Stimulated activated CD4-positive, alpha-beta T cell treated with anti-CD3 and anti-CD28 coated beads, Interleukin-1b, Interleukin-23, amount 100 ng/mL, for 4 hours (primary cell): ENCODE measurements around the gene UGGT1.

Experiments used
- DNase-seq, 2 donors: peaks; one replicate each; pipeline ENCODE4 v3.0.0-alpha.2; 2020; ENCODE audit warnings: low read depth in 2 of 2

The UGGT1 gene

GRCh38 chr2:128105072-128105471 is 14.1 kb downstream of the UGGT1 start:
- DNase-seq, result no peak

GRCh38 chr2:128108166-128108565 is 17.2 kb downstream of the UGGT1 start:
- DNase-seq, result no peak

- no peak for DNase-seq
Observed at GRCh38 chr2:128109243-128109642, 18.2 kb downstream of the UGGT1 start.

- DNase-seq, result no peak
Observed at GRCh38 chr2:128115921-128116623, 25.1 kb downstream of the UGGT1 start.

- DNase-seq, result no peak
Observed at GRCh38 chr2:128134573-128134972, 43.6 kb downstream of the UGGT1 start.

- no peak for DNase-seq
Observed at GRCh38 chr2:128137094-128137616, 46.2 kb downstream of the UGGT1 start.

DNA sequence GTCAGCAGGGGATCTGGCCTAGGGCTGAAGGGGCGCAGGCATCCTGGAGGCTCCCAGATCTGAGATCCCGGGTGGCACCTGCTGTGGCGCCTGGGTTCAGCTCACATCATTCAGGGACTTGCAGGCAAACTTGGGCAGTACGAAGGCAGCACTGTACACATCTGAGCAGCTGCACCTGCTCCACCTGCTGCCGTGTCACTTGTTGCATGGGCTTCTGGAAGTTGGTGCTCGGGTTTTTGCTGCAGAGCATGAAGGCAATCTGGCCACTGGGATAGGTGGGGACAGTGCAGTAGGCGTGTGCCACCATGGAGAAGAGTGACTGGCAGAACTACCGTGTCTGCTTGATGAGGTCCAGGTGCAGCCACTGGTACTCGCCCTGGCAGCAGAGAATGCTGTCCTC is 48.6 kb downstream of the UGGT1 start:
- DNase-seq, result no peak

DNA sequence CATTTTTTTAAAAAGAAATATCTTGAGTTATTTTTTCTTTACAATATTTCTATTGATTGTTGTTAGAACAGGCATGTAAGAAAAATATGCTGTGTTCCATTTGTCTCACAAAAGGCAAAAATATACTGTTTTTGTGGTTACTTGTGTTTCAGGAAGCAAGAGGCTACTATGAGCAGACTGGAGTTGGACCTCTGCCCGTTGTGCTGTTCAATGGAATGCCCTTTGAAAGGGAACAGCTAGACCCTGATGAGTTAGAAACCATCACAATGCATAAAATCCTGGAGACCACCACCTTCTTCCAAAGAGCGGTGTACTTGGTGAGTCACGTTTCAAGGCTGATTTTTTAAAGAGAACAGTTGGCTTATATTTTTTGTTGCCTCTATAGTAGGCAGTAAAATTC is 54.7 kb downstream of the UGGT1 start:
- no peak for DNase-seq

DNA sequence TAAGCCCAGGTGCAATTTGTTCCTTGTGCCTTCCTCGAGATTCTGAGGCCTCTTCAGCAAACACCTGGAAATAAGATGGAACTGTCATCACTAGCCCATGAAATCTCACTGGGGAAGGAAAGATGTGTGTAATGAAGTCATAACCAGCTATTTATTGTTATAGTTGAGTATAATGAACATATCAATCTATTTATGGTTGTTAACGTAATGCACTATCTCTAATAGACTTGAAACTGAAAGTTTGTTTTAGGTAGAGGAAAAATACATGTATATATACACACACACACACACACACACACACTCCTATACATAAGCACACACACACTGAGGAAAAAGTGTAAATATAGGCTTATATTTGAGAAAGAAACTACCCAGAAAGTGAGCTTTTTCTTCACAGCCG is 62.8 kb downstream of the UGGT1 start:
- DNase-seq, result no peak

GRCh38 chr2:128154225-128154624 is 63.2 kb downstream of the UGGT1 start:
- no peak for DNase-seq

DNA sequence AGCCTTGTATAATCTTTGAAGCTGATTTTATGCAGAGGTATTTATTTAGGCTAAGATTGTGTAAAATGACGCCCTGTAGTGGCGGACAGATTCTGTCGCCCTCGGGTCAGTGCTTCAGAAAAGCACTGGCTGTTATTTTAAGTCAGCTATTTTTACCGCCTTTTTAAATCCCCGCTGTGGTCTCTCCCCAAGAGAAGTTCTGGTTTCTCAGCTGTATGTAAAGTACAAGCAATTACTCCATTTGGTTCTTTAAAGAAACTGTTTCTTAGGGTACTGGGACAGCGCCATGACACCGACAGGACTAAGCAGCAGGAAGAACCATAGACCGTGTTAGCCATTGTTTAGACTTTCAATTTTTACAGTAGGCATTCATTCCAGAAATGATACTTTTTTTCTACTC is 65.0 kb downstream of the UGGT1 start:
- DNase-seq, result no peak

DNA sequence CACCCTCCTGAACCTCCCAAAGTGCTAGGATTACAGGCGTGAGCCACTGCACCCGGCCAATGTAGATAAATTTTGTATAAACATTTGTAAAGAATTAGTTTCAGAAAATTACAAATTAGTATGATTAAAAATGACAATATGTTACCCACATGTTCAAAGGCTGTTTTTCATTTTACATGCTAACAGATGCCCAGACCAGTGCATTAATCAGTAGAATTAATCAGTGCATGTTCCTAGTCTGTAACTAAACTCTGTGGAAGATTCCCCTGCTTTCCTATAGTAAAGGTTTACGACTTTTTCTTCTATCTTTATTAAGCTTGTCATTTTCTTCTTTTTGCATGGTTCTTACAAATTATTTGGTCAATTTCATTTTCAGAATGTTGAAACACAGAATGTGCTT is 65.8 kb downstream of the UGGT1 start:
- no peak for DNase-seq

GRCh38 chr2:128157644-128158043 is 66.6 kb downstream of the UGGT1 start:
- DNase-seq, result no peak

DNA sequence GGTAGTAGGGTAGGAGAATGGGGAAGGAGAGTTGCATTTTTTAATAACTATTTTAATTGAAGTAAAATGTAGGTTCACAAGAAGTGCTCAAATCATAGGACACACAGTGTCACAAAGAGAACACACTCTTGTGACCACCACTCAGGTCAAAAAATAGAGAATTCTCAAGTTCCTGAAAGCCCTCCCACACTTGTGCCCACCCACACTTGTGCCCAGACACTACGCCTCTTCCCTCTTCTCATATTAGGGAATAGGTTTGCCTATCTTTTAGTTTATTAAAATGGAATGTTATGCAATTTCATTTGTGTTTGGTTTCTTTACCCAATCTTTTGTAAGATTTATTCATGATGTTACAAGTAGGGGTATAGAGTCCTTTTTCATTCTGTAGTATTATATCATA is 67.2 kb downstream of the UGGT1 start:
- DNase-seq, result no peak

GRCh38 chr2:128159437-128159836 is 68.4 kb downstream of the UGGT1 start:
- no peak for DNase-seq

DNA sequence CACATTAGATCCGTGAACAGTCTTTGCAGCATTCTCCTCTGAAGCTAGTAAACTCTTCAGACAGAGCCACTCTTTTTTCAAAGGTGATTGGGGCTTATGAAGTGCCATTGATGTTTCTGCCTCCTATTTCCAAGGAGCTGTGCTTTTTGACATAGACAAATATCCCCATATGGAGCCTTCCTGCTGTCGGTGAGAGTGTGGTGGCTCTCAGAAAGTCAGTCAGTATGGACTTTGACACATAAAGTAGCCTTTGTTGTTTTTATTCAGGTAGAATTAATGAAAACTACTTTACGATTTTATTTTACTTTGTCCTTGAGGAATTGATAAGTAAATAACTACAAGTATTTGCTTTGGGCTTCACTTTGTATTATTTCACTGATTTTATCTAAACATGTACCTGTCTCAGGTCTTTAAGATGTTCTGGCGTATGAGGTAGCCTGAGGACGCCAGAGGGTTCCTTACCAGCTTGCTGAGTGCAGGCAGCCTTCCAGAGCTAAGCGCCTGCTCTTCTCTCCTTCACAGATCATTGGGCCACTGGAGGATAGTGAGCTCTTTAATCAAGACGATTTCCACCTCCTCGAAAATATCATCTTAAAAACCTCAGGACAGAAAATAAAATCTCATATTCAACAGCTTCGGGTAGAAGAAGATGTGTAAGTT is 69.7 kb downstream of the UGGT1 start:
- DNase-seq, result no peak

DNA sequence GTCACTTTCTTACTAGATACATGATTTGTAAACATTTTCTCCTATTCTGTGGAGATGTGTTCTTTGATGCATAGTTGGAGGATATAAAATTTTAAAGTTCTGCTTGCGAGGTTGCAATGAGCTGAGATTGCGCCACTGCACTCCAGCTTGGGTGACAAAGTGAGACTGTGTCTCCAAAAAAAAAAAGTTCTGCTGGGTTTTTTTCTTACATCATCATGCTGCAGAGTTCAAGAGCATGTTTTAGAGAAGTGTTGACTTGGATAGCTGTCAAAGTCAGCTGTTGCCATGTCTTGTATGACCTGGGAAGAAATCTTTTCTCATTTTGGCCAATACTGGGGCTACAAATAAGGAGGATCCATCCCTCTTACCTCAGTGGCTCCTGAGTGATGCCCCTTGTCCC is 71.3 kb downstream of the UGGT1 start:
- DNase-seq, result no peak

DNA sequence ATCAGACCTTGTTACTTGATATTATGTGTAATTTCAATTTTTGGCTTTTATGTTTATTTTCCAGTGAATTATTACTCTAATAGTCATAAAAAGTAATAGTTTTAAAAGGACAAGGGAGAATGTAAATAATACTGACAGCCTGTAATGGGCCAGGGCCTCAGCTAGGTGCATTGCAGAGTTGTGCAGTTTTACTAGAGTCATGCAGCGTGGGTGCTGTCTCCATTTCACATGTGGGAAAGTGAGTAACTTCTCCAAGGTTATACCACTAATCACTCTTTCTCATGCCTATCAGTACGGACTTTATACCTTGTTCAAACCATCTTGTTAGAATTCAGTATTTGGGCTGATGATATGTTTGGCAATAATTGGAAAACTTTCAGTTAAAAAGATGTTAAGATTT is 73.3 kb downstream of the UGGT1 start:
- no peak for DNase-seq

DNA sequence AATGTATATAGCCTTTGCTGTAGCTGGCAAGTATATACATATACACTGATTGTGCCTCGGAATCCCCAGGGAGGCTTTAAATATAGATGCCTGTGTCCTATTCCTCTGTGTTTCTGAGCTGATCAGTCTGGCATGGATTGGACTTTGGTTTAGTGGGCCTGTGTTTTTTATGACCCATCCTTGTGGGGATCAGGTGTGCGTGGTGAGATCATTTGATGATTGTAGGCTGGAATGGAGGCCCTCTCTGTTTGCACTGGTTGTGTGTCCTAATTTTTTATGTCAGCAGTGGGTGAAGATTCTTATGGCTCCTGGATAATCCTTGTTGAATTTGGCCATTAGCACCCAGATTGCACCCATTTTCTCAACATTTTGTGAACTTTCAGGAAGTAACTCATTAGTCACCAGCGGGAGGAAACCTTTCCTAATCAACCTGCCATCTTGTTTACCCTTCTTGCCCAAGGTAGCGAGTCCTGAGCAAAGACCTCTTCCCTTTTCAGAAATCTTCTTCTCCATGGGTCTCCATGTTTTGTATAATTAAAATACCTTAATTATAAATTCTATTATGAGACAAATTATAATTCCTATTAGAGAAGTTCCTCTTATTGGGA is 75.8 kb downstream of the UGGT1 start:
- no peak for DNase-seq

DNA sequence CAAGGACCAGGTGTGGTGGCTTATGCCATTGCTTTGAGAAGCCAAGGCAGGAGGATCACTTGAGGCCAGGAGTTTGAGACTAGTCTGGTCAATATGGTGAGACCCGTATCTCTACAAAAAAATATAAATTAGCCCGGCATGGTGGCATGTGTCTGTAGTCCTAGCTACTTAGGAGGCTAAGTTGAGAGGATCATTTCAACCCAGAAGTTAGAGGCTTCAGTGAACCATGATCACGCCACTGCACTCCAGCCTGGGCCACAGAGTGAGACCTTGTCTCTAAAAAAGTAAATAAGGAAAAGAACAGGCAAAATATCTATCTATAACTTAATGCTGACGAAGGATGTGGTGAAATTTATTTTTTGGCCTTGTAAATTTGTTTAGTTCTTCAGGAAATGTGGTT is 78.1 kb downstream of the UGGT1 start:
- no peak for DNase-seq

DNA sequence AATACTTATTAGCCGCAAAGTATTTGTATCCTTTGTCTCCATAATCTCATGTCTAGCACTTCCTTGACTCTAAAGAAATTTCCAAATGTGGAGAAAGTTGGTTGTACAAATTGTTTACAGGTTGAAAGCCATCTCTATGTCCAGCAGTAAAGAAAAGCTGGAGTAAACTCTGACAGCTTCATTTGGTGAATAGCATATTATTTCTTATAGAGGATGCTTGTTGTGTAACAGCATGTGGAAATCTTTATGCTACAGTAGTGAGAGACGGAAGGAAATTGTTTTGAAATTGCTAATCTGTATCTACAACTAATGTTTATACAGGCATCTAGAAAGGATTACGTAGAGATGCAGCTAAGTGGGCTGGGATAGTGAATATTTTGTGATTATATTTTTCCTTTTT is 78.5 kb downstream of the UGGT1 start:
- DNase-seq, result no peak

DNA sequence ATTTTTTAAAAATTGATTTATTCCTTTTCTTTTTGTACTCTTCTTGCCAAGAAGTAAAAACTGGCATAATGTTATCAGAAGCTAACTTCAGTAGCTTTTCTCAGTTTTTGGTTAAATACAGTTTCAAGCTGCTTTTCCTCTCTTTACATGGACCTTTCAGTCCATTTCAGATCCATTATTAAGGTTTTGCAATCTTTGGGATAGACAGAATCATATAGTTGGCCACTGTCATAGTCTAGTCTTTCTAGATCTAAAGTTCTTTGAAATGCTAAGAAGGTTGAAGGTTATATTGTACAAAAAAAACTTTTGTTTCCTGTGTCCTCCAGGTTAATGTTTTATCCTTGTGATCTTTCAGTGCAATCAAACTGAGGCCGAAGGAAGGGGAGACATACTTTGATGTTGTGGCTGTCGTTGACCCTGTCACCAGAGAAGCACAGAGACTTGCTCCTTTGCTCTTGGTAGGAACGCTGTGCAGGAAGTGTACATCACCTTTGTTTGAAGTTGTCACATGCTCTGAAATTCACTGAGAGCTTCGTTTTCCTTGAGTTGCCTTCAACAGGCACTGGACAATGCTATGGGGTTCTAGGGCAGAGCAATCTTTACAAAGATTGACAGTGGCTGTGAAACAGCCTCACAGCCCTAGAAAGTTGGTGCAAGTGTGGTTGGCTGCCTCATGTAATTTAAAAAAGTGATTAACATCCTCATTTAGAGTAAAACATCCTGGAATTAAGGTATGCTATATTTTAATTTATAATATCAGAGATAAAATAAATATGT is 79.1 kb downstream of the UGGT1 start:
- no peak for DNase-seq
